Stimulated activated CD4-positive, alpha-beta T cell treated with anti-CD3 and anti-CD28 coated beads, Interleukin-1b, Interleukin-23, amount 100 ng/mL, for 1 hour (primary cell): ENCODE measurements around the gene PARD3B.

Experiments
- DNase-seq, 2 donors: peaks; one replicate each; pipeline ENCODE4 v3.0.0-alpha.2; 2020; ENCODE audit warnings: low read depth in 2 of 2

Gene PARD3B

DNA sequence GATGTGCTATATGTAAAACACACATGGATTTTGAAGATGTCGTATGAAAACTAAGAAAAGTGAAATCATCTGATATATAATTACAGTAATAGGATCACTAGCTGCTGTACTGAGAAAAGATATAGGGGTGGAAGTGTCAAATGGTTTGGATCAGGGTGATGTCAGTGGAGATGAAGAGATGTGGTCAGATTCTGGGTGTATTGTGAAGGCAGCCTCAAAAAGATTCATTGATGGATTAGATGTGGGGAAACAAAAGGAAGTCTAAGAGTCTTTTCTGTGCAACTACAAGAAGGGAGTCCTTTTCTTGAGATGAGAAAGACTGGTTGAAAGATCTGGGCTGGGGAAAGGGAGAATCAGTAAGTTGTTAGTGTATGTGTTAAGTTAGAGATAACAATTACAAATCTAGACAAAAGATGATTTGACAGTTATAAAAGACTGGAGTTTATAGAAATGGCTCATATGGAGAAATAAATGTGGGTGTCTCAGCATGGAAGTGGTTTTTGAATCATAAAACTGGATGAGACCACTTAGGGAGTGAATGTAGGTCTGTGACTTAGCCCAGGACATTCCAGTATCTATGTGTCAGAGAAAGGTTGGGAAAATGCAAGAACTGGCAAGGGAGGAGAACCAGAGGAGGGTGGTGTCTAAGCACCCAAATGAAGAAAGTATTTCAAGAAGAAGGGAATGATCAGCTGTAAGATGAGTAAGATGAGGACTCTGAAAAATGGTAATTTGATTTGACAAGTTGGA, 347.4 kb downstream of the PARD3B start:
- no peak for DNase-seq

DNA sequence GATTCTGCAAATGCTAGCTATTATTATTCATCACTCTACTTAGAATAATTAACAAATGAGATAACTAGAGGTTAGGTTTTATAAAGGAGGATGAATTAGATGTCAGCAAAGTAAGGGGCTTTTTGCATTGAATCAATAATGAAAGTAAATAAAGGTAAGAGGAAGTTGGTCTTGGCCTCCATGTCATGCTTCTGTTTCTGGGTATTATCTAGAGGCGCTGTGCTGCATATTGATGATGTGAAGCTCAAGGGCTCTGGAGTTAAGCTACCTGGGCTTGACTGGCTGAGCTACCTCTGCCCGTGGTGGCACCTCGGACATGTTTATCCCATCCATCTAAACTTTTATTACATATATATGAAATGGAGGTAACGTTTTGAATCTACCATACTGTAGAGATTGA, 350.9 kb downstream of the PARD3B start:
- DNase-seq, result no peak

DNA sequence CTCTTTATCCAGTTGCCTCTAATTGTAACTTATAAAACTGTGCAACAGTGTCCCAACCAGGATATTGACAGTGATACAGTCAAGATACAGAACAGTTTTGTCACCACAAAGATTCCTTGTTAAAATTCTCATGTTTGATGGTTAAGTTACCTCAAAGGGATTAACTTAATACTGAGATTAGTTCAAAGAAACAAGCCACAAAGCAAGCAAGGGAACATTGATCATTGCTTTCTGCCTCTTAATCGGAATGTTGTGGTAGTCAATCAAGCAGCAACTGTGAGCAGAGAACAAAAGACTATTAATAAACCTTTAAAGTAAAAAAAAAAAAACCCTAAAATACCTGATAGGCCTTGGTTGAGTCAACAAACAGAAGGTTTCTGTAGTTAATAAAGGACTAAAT, 352.3 kb downstream of the PARD3B start:
- no peak for DNase-seq

DNA sequence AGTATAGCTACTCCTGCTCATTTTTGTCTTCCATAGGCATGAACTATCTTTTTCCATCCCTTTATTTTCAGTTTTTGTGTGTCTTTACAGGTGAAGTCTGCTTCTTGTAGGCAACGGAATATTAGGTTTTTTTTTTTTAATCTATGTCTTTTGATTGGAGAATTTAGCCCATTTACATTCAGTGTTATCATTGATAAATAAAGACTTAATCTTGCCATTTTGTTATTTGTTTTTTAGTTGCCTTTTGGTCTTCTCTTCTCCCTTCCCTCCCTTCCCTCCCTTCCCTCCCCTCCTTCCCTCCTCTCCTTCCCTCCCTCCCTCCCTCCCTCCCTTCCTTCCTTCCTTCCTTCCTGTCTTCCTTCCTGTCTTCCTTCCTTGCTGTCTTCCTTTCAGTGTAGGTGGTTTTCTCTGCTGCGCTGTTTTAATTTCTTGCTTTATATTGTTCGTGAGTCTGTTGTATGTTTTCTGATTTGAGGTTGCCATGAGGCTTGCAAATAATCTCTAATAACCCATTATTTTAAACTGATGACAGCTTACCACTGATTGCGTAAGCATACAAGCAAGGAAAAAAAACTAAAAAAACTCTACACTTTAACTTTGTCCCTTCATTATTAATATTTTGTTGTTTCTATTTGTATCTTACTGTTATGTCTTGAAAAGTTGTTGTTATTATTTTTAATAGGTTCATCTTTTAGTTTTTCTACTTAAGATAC, 353.8 kb downstream of the PARD3B start:
- no peak for DNase-seq

DNA sequence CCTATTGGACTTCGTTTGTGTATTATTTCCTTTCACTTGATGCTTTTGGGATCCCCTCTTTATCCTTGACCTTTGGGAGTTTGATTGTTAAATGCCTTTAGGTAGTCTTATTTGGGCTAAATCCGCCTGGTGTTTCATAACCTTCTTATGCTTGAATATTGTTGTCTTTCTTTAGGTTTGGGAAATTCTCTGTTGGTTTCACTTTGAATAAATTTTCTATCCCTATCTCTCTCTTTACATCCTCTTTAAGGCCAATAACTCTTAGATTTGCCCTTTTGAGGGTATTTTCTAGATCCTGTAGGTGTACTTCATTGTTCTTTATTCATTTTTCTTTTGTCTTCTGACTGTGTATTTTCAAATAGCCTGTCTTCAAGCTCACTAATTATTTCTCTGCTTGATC, 354.7 kb downstream of the PARD3B start:
- no peak for DNase-seq

DNA sequence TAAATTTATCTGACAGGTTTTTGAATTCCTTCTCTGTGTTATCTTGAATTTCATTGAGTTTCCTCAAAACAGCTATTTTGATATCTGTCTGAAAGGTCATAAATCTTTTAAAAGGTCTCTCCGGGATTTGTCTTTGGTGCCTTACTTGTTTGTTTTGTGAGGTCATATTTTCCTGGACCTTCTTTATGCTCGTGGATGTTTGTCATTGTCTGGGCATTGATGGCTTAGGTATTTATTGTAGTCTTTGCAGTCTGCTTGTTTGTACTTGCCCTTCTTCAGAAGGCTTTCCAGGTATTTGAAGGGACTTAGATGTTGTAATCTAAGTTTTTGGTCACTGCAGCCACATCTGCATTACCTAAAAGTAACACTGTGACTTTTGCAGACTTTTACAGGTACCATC, 355.2 kb downstream of the PARD3B start:
- DNase-seq, result no peak

DNA sequence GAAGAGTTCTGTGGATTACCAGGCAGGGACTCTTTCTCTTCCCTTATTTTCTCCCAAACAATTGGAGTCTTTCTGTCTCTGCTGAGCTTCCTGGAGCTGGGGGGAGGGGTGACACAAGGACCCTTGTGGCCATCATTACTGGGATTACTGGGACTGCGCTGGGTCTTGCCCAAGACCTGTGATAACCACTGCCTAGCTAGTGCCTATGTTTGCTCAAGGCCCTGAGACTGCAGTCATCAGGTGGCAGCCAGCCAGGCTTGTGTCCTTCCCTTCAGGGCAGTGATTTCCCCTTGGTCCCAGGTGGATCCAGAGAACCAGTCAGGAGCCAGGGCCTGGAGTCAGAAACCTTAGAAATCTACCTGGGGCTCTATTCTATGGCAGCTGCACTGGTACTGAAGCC, 355.6 kb downstream of the PARD3B start:
- DNase-seq, result no peak

DNA sequence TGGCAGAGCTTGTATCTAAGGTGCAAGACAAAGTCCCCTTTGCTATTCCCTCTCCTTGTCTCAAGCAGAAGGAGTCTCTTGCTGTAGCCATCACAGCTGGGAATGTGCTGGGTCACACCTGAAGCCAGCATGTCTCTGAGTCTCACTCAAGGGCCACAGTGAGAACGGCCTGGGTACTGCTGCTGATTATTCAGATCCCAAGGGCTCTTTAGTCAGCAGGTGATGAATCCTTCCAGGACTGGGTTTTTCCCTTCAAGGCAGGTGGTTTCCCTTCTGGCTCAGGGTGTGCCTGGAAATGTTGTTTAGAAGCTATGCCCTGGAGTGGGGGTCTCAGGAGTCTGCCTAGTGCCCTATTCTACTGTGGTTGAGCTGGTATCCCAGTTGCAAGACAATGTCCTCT, 356.3 kb downstream of the PARD3B start:
- no peak for DNase-seq

DNA sequence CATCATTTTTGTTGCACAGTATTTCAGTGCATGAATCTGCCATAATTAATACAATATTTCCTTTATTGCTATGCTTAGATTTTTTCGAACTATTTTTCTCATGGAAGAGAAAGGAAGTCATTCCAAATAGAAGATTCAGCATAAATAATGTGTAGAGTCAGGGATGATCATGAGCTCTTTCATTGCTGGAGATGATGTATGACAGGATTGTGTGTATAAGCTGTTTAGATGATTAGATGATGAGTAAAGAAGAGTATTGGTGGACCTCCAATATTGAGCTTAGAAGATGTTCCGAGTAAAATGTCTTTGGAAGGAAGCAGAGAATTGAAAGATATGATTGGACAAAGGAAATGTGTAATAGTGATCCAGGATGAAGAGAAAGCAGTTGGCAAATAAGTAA, 364.5 kb downstream of the PARD3B start:
- DNase-seq, result no peak

DNA sequence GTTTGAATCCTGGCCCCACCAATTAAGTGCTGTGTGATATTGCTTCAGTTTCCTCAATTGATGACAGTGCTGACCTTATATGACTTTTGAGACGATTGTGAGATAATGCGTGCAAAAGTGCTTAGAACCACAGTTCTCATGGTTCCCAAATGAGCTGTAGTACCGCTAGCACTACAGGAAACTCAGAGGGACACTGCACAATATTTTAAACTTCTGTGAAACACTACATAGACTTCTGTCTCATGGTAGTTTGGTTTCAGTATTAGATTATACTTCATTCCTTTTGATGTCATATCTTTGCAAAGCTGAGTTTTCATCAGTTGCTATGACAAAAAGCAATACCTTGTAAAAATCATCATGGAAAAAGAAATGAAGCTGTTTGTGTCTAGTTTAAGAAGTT, 368.0 kb downstream of the PARD3B start:
- DNase-seq, result no peak

DNA sequence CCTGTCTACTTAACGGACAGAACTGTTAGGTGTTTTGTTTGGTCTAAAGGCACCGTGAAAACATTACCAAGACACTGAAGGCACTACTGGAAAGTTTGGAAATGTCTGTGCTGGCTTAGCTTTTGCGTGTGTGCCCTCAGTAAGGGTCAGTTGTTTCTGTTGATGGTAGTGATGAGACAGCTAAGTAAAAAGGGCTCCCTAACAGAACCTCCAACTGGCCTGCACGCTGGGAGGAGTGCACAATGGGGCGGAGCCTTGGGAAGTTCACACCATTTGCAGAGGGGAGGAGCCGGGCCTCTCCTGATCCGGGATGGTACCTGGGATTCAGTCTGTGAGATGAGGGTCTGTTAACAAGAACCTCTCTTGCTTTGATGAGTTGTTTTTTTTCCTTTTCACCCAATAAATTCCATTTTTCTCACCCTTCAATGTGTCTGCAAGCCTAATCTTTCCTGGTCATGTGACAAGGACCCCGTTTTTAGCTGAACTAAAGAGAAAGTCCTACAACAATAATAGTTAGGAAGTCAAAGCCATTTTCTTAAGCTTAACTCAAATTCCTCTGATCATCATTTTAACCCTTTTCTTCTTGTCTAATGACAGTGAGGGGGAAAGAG, 368.7 kb downstream of the PARD3B start:
- no peak for DNase-seq

DNA sequence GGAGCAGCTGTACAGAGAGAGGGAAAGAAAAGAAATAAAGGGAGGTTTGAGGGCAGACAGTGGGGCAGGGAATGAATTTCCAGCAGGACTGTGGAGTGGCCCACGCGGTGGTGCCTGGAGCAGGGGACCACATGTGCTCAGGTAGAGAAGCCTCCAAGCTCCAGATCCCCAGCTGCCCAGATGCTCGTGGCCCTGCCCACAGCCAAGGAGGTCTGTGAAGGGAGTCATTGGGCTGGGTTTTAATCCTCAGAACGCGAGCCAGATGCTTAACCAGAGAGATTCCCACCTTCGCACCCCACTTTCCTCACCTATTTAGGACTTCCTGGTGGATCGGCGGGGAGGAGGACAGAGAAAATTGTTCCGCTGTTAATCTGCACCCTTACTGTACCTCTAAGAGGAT, 369.4 kb downstream of the PARD3B start:
- no peak for DNase-seq

DNA sequence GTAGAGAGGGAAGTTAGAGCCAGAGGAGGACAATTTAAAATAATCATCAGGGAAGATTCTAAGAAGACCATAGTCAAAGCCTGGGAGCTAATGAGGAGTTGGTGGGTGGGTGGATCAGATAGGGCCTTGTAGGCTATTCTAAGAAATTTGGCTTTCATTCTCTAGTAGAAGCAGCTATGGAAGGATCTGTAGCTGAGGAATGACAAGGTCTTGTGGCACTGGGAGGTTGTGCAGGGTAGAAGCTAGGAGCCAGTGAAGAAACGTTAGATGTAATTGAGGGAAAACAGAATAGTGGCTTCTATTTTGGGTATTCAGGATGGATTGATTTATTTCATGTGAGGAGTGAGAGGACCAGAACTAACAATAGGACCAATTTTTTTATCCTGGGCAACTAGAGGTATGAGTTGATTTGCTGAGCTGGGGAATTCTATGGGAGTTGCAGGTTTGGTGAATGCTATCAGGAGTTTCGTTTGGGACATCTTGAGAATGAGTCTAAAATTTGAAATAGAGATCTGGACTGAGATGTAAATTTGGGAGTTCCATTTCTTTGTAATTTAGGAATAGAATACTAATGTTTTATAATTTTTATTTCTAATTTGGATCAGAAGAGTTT, 371.9 kb downstream of the PARD3B start:
- DNase-seq, result no peak

DNA sequence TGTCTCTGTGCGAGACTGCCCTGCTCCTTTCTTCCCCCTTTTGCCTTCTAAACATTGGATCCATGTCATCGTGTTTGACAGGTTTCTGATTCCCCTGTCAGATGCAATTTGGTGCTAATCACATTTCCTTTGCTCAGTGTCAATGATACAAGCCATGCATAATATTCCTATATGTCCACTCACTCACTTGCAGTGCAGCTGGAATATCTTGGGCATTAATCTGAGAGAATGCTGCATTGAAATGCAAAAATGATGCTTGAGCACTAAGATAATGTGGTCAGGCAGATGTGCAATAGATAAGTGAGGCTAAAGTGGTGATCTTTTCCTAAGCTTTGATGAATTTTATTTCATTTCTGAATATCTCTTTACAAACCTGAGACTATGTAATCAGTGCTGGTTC, 375.5 kb downstream of the PARD3B start:
- no peak for DNase-seq

DNA sequence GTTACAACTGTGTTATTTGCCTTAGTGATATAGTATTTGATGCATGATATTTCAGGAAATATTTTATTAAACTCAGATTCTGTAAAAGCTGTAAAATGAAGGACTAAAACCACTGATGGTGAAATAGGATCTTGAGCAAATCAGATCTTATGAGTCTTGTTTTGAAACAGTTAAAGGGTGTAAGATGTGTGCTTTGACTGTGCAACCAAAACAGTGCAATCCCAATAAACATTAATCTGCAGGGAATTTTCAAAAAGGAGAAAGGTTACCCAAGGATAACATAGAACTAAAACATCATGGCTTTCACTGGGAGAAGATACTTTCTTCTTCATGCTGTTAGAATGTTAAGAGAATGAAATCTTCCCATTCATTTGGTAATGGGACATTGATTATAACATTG, 378.7 kb downstream of the PARD3B start:
- no peak for DNase-seq

DNA sequence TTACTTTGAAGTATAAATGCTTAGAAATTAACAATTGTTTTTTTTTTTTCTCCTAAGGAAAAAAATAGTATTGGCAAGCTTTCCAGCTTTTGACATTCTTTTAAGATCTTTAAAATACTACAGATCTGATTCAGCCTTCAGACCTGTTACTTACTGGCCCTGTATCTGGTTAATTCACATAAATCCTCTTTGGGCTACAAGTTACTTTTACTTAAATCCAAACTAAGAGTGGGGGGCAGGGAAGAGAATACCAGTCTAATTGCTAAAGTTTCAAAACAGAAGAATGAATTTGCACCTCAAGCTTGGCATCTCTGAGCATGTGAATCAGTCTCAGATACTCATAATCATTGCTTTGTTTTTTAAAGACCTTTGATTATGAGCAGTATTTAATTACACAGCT, 386.3 kb downstream of the PARD3B start:
- DNase-seq, result no peak

DNA sequence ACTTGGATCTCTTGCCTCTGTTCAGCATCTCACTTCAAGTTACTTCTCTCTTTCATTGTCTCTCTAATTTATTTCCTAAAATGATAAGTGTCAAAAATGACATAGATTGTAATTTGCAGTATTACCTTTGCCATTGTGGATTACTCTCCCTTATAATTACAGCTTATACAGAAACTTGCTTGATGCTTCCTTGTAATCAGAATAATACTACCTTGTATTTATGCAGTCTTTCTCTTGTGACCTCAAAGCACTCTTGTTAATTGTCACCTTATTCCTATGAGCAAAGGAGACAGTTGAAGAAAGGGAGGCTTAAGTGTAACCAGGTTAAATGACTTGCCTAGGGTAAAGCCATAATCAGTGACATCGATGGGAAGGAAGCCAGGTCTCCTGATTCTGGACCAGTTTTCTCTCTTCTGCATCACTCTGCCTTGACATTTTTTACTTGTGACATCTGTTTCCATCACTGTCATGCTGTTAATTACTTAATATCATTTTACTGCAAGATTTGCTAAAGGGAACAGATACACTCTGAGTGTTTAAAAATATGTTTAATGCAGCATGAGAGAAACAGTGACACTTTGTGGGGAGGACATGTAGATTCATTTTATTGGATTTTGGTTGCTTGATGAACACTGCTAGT, 388.6 kb downstream of the PARD3B start:
- DNase-seq, result no peak

DNA sequence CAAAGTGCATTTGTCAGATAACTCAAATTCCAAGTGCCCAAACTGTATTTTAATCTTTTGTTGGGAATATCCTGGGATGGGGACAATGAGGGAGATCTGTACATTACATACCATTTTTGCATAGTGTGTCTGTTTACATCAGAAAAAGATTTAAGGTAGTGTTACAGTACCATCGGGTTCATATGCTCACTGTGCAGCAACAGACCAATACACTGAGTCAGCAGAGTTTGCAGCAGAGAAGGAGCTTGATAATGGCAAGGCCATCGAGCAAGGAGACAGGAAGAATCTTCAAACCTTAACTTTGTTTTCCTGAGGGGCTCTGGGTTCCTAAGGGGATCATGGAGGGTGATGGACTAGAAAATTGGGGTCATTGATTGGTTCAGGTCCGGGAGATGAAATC, 399.7 kb downstream of the PARD3B start:
- DNase-seq, result no peak

DNA sequence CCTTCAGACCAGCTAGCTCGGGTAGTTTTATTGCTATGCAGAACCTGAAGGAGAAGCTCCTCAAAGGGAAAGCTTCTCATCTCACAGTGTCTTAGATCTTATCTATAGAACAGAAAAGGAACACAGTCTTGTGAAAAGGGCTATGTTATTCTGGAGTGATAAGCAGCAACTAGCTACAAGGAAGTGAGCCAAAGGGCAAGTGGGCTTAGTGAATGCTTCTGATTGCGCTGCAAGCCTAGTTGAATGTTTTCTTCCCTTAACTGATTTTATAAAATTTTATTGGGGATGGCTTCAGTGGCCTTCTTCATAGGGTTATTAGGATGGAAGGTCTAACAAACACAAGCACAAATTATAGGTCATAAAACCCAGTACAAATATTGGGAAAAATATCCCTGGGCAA, 400.1 kb downstream of the PARD3B start:
- no peak for DNase-seq

DNA sequence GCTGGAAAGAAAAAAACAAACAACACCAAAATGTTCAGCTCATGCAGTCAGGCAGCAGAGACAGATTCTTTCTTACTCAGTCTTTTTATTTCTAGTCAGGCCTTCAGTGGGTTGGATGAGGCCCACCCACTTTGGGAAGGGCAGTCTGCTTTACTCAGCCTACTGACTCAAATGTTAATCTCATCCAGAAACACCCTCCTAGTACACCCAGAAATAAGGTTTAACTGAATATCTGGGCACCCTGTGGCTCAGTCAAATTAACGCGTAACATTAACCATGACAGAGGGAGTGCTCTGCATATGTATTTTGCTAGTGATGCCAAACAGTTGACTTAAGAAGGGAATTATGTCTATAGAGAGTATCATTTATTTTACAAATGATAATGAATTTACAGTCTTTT, 401.6 kb downstream of the PARD3B start:
- DNase-seq, result no peak

DNA sequence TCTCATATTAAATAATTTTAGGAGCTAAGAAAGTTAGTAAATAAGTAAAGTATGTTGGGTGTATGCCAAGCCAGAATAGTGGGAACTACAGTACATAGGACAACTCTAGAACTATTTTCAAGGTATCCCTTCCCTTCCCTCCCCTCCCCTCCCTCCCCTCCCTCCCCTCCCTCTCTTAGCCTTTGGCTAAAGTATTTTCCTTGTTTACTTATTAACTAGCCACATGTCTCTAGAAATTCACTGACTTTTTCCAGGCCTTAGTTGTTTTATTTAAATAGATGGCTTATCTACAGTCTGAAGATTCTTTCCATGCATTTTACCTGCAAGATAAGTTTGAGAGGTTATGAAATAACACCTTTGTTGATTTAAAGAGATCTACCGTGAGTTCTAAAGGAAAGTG, 402.1 kb downstream of the PARD3B start:
- DNase-seq, result no peak

DNA sequence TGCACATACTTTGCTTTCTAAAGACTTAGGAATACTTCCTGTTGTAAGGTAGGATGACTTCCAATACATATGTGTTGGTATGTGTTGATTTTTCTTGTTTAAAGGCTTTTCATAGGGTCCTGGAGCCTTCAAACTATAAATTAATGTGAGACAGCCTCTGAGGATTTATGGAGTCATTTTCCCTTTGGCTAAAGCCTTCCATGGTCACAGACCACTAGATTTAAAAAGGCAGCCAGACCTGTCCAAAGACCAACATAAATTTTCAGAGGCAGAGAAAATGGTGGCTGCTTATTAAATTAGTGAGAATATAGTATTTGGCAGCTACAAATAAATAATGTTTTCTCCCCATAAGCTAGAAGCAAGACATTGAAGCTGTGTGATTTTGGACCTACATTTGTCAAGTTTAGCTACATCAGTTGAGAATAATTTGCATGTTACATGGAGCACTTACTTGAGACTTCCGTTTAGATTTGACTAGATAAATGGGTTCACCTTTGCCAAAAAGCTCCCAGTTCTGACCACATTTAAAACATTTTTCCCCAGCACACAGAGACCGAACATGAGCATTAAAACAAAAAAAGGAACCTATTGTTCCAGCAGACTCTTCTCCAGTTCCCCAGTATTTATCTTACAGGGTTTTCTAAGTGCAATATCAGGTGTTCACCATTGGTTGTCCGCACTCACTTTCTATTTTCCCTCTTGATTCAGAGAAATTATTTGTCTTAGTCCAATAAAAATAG, 402.9 kb downstream of the PARD3B start:
- no peak for DNase-seq
